H9 (cell line): ENCODE measurements around the gene CSNK1A1. TPM values are rescaled to one million over a fixed set of nuclear protein-coding genes. Genes with fewer than 3 reads are reported as not detected.

Experiments used
- DNase-seq: peaks from one replicate; pipeline ENCODE4 v3.0.0-alpha.2; 2017
- H2AFZ ChIP-seq: one replicate; pipeline ENCODE4 v1.6.1; 2013; ENCODE audit warnings: mild to moderate bottlenecking, low read length, control low read depth, moderate library complexity
- H2AK5ac ChIP-seq: 2 replicates; pipeline ENCODE4 v1.6.1; 2013; ENCODE audit warnings: low read length, control low read depth, mixed read lengths; ENCODE audit not compliant: insufficient read length
- H2BK120ac ChIP-seq: one replicate; pipeline ENCODE4 v1.6.1; 2013; ENCODE audit warnings: low read depth, mild to moderate bottlenecking, low read length, control low read depth, inconsistent platforms; ENCODE audit not compliant: poor library complexity, severe bottlenecking
- H2BK12ac ChIP-seq: 2 replicates; pipeline ENCODE4 v1.6.1; 2013; ENCODE audit warnings: low read length, control low read depth, mixed read lengths, low read depth; ENCODE audit not compliant: insufficient read length
- H2BK15ac ChIP-seq: 2 replicates; pipeline ENCODE4 v1.6.1; 2013; ENCODE audit warnings: low read depth, low read length, control low read depth
- H2BK20ac ChIP-seq: one replicate; pipeline ENCODE4 v1.6.1; 2013; ENCODE audit warnings: low read depth, mild to moderate bottlenecking, low read length, control low read depth, inconsistent platforms; ENCODE audit not compliant: poor library complexity, severe bottlenecking
- H2BK5ac ChIP-seq: 2 replicates; pipeline ENCODE4 v1.6.1; 2013; ENCODE audit warnings: low read length, control low read depth, mixed read lengths; ENCODE audit not compliant: insufficient read length
- H3K14ac ChIP-seq: 2 replicates; pipeline ENCODE4 v1.6.1; 2013; ENCODE audit warnings: low read length, control low read depth; ENCODE audit not compliant: insufficient read depth
- H3K18ac ChIP-seq: 2 replicates; pipeline ENCODE4 v1.6.1; 2013; ENCODE audit warnings: low read depth, mild to moderate bottlenecking, mixed read lengths, low read length, control low read depth; ENCODE audit not compliant: insufficient read length
- H3K23ac ChIP-seq: 2 replicates; pipeline ENCODE4 v1.6.1; 2013; ENCODE audit warnings: low read length, control low read depth, mixed read lengths, low read depth; ENCODE audit not compliant: insufficient read length
- H3K23me2 ChIP-seq: 2 replicates; pipeline ENCODE4 v1.6.1; 2013; ENCODE audit warnings: low read depth, mild to moderate bottlenecking, mixed read lengths, low read length, control low read depth; ENCODE audit not compliant: insufficient read length, poor library complexity, severe bottlenecking
- H3K27ac ChIP-seq: 2 replicates; pipeline ENCODE4 v1.5.1; 2013; ENCODE audit warnings: low read length, control low read depth, mixed read lengths, low read depth; ENCODE audit not compliant: insufficient read length
- H3K27me3 ChIP-seq: 2 replicates; pipeline ENCODE4 v1.6.1; 2013; ENCODE audit warnings: low read length, control low read depth, inconsistent platforms; ENCODE audit not compliant: insufficient read depth
- H3K4ac ChIP-seq: 2 replicates; pipeline ENCODE4 v1.6.1; 2013; ENCODE audit warnings: low read depth, mild to moderate bottlenecking, control low read depth, inconsistent platforms, low read length, moderate library complexity
- H3K4me1 ChIP-seq: 2 replicates; pipeline ENCODE4 v1.6.1; 2013; ENCODE audit warnings: low read length, control low read depth, inconsistent platforms; ENCODE audit not compliant: insufficient read depth
- H3K4me2 ChIP-seq: 2 replicates; pipeline ENCODE4 v1.6.1; 2013; ENCODE audit warnings: low read length, control low read depth, mixed read lengths; ENCODE audit not compliant: insufficient read length, insufficient read depth
- H3K56ac ChIP-seq: 2 replicates; pipeline ENCODE4 v1.6.1; 2013; ENCODE audit warnings: low read depth, mild to moderate bottlenecking, mixed read lengths, low read length, control low read depth; ENCODE audit not compliant: insufficient read length
- H3K79me1 ChIP-seq: 2 replicates; pipeline ENCODE4 v1.6.1; 2013; ENCODE audit warnings: low read depth, mild to moderate bottlenecking, moderate library complexity, low read length, control low read depth, inconsistent platforms; ENCODE audit not compliant: insufficient read depth, poor library complexity, severe bottlenecking
- H3K79me2 ChIP-seq: 2 replicates; pipeline ENCODE4 v1.6.1; 2013; ENCODE audit warnings: low read length, control low read depth, inconsistent platforms; ENCODE audit not compliant: insufficient read depth
- H3K9ac ChIP-seq: 2 replicates; pipeline ENCODE4 v1.6.1; 2013; ENCODE audit warnings: low read length, control low read depth, mixed read lengths; ENCODE audit not compliant: insufficient read length; ENCODE audit errors: extremely low read depth
- H3K9me3 ChIP-seq: one replicate; pipeline ENCODE4 v1.6.1; 2013; ENCODE audit warnings: low read depth, low read length, inconsistent platforms; ENCODE audit not compliant: control insufficient read depth
- H3T11ph ChIP-seq: one replicate; pipeline ENCODE4 v1.6.1; 2013; ENCODE audit warnings: mild to moderate bottlenecking, low read length, control low read depth, inconsistent platforms
- H4K20me1 ChIP-seq: one replicate; pipeline ENCODE4 v1.6.1; 2013; ENCODE audit not compliant: control insufficient read depth, insufficient read length, insufficient read depth
- H4K5ac ChIP-seq: 2 replicates; pipeline ENCODE4 v1.6.1; 2013; ENCODE audit warnings: low read depth, mild to moderate bottlenecking, mixed read lengths, low read length, control low read depth; ENCODE audit not compliant: insufficient read length
- H4K8ac ChIP-seq: replicated peaks from 2 replicates; pipeline ENCODE4 v1.6.1; 2013; ENCODE audit warnings: low read length, control low read depth, mixed read lengths, low read depth; ENCODE audit not compliant: insufficient read length
- H4K91ac ChIP-seq: 2 replicates; pipeline ENCODE4 v1.6.1; 2013; ENCODE audit warnings: low read depth, mild to moderate bottlenecking, moderate library complexity, mixed read lengths, low read length, control low read depth; ENCODE audit not compliant: insufficient read length
- H3K27ac Mint-ChIP-seq, 3 experiments: 2 replicates in 2 of 3; 3 replicates in 1 of 3; pipeline ENCODE4 v1.8.0; 2020 to 2021; ENCODE audit warnings: mixed read lengths in 3 of 3, mild to moderate bottlenecking in 1 of 3, moderate library complexity in 1 of 3
- H3K27me3 Mint-ChIP-seq: 2 replicates; pipeline ENCODE4 v1.8.0; 2021; ENCODE audit warnings: low read depth, mild to moderate bottlenecking, moderate library complexity, mixed read lengths
- H3K36me3 Mint-ChIP-seq, 3 experiments: 2 replicates in 2 of 3; 3 replicates in 1 of 3; pipeline ENCODE4 v1.8.0; 2020 to 2021; ENCODE audit warnings: low read depth in 3 of 3, mixed read lengths in 3 of 3; ENCODE audit not compliant: insufficient read depth in 1 of 3
- H3K4me1 Mint-ChIP-seq, 2 experiments: 2 replicates each; pipeline ENCODE4 v1.8.0; 2020; ENCODE audit warnings: mixed read lengths in 2 of 2
- H3K4me3 Mint-ChIP-seq, 2 experiments: 2 replicates in 1 of 2; 3 replicates in 1 of 2; pipeline ENCODE4 v1.8.0; 2020 to 2021; ENCODE audit warnings: mild to moderate bottlenecking in 2 of 2, mixed read lengths in 2 of 2, moderate library complexity in 1 of 2
- H3K9me3 Mint-ChIP-seq, 2 experiments: 2 replicates in 1 of 2; 3 replicates in 1 of 2; pipeline ENCODE4 v1.8.0; 2020; ENCODE audit warnings: mild to moderate bottlenecking in 2 of 2, mixed read lengths in 2 of 2, moderate library complexity in 1 of 2
- WGBS: extraction: QIAGEN DNeasy Blood & Tissue Kit; methylation state at CpG from one replicate; pipeline ENCODE4 v1.1.7; 2013; ENCODE audit warnings: missing lambda C conversion rate, low lambda C conversion rate, mixed read lengths; ENCODE audit not compliant: insufficient read length; ENCODE audit errors: extremely low coverage; 5-methylcytosine and 5-hydroxymethylcytosine counted together
- total RNA-seq: library from RNA; stranded (reverse); gene quantifications from 2 replicates; pipeline ENCODE4 v1.2.1, GENCODE V29; 2021
- TF ChIP-seq, protein P1 (sequence below): fragments of 200-600 bp; sonication (generic); conservative IDR thresholded peaks from 3 replicates; pipeline ENCODE4 v1.8.0; 2021; ENCODE audit warnings: antibody characterized with exemption, mild to moderate bottlenecking

Gene CSNK1A1
- total RNA-seq, 1 experiment from 2014 or later: 310 TPM

DNA sequence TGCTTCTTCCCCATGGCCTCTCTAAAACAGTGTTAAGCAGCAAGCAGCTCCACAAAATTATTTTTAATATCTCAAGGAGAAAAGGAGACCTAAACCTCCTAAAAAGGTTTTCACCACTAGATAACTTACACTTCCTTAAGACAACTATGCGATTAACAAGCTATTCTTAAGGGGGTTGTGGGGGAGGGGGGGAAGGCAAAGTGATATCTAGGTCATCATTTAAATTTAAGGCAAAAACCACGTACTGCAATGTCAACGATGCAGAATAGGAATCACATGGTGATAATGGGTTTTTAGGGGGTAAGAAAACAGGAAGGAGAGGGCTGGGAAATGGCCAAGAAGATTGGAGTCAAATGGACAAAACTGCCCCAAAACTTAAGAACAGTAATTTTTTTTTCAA lies 32.6 kb downstream of the CSNK1A1 start:
- Mint-ChIP-seq H3K27me3 (no peaks in the 10 kb centered on the region), H3K9me3 (no peaks in the 10 kb centered on the region), H3K4me1 (peaks cover 51 to 52% of the 10 kb centered on the region in 2 experiments), H3K4me3 (peak overlapping the region in 1 of 2 experiments; percentile 15; a peak in 1 of 5 replicates), H3K36me3 (peaks cover 0 to 62% (median 59%) of the 10 kb centered on the region in 3 experiments; a peak in 5 of 7 replicates), H3K27ac (peak overlapping the region in 2 of 3 experiments; percentile 68 to 98; a peak in 4 of 7 replicates)
- Histone ChIP-seq H2BK20ac (no peak overlapping the region), H4K8ac (no peak overlapping the region), H4K20me1 (no peaks in the 10 kb centered on the region), H3K27me3 (no peaks in the 10 kb centered on the region), H2BK12ac (no peak overlapping the region), H3K4ac (no peak overlapping the region), H2BK120ac (no peak overlapping the region), H2BK15ac (no peak overlapping the region), H3K27ac (no peak overlapping the region), H3K79me1 (no peaks in the 10 kb centered on the region), H2AFZ (no peak overlapping the region), H2AK5ac (no peak overlapping the region), H2BK5ac (no peak overlapping the region), H3K56ac (no peak overlapping the region), H3K9ac (no peak overlapping the region), H3K79me2 (peaks cover 21% of the 10 kb centered on the region; the same call in 1 of the 2 replicates), H3K4me1 (no peaks in the 10 kb centered on the region; the same call in 1 of the 2 replicates), H3K9me3 (no peaks in the 10 kb centered on the region), H3K18ac (no peak overlapping the region), H3K23me2 (no peaks in the 10 kb centered on the region), H3K23ac (no peak overlapping the region), H4K5ac (no peak overlapping the region), H3K4me2 (no peak overlapping the region), H3T11ph (no peak overlapping the region), H4K91ac (no peak overlapping the region), H3K14ac (no peak overlapping the region)
- TF ChIP-seq, protein P1, sequence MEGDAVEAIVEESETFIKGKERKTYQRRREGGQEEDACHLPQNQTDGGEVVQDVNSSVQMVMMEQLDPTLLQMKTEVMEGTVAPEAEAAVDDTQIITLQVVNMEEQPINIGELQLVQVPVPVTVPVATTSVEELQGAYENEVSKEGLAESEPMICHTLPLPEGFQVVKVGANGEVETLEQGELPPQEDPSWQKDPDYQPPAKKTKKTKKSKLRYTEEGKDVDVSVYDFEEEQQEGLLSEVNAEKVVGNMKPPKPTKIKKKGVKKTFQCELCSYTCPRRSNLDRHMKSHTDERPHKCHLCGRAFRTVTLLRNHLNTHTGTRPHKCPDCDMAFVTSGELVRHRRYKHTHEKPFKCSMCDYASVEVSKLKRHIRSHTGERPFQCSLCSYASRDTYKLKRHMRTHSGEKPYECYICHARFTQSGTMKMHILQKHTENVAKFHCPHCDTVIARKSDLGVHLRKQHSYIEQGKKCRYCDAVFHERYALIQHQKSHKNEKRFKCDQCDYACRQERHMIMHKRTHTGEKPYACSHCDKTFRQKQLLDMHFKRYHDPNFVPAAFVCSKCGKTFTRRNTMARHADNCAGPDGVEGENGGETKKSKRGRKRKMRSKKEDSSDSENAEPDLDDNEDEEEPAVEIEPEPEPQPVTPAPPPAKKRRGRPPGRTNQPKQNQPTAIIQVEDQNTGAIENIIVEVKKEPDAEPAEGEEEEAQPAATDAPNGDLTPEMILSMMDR: no peak
- DNase-seq: no peak
- WGBS: no CpG with 5 or more reads among the region's 3 CpGs
